WERI-Rb-1 (cell line): ENCODE data around the gene IL1RAPL1.

Experiments used
- DNase-seq: peaks from one replicate; pipeline ENCODE4 v3.0.0-alpha.2; 2020
- H3K27ac ChIP-seq: fragments of 250-450 bp; sonication (Bioruptor Pico); 2 replicates; pipeline ENCODE4 v1.5.1; 2020; ENCODE audit warnings: mild to moderate bottlenecking, moderate library complexity
- H3K27me3 ChIP-seq: fragments of 250-450 bp; sonication (Bioruptor Pico); 2 replicates; pipeline ENCODE4 v1.5.1; 2021; ENCODE audit warnings: mild to moderate bottlenecking, low read depth, moderate library complexity; ENCODE audit not compliant: insufficient read depth, severe bottlenecking
- H3K36me3 ChIP-seq: fragments of 250-450 bp; sonication (Bioruptor Pico); 2 replicates; pipeline ENCODE4 v1.5.1; 2020; ENCODE audit warnings: mild to moderate bottlenecking, moderate library complexity
- H3K4me3 ChIP-seq: 2 replicates; pipeline ENCODE4 v1.5.1; 2011; ENCODE audit warnings: low read depth, mild to moderate bottlenecking, control low read depth, low read length
- H3K9me3 ChIP-seq: fragments of 250-450 bp; sonication (Bioruptor Pico); 2 replicates; pipeline ENCODE4 v1.5.1; 2021; ENCODE audit warnings: mild to moderate bottlenecking, moderate library complexity; ENCODE audit not compliant: severe bottlenecking
- TF ChIP-seq, protein P1 (sequence below): IDR thresholded peaks from 2 replicates; pipeline ENCODE4 v1.5.1; 2011; ENCODE audit warnings: low read depth, mild to moderate bottlenecking, control low read depth, inconsistent platforms, low read length

IL1RAPL1 gene

DNA sequence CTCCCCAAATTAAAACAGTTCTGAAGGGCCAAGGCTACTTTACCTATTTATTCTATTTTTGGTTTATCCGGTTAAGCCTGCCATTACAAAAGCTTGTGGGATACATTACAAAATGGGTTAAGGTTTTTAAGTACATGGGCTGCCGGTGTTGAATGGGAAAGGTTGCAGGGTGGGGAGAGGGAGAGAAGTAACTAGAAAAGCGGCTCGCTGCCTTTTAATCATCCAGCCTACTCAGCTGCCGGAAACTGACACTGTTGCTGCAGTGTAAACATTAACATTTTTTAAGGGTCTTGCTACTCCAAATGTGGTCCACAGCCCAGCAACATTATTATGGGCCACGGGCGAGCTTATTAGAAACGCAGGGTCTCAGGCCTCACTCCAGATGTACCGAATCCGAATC lies 1.5 kb upstream of the IL1RAPL1 start:
- Histone ChIP-seq H3K4me3 (no peak overlapping the region), H3K36me3 (no peaks in the 10 kb centered on the region), H3K27me3 (peaks cover 6% of the 10 kb centered on the region), H3K9me3 (no peaks in the 10 kb centered on the region), H3K27ac (no peak overlapping the region)
- TF ChIP-seq, protein P1, sequence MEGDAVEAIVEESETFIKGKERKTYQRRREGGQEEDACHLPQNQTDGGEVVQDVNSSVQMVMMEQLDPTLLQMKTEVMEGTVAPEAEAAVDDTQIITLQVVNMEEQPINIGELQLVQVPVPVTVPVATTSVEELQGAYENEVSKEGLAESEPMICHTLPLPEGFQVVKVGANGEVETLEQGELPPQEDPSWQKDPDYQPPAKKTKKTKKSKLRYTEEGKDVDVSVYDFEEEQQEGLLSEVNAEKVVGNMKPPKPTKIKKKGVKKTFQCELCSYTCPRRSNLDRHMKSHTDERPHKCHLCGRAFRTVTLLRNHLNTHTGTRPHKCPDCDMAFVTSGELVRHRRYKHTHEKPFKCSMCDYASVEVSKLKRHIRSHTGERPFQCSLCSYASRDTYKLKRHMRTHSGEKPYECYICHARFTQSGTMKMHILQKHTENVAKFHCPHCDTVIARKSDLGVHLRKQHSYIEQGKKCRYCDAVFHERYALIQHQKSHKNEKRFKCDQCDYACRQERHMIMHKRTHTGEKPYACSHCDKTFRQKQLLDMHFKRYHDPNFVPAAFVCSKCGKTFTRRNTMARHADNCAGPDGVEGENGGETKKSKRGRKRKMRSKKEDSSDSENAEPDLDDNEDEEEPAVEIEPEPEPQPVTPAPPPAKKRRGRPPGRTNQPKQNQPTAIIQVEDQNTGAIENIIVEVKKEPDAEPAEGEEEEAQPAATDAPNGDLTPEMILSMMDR = no peak
- DNase-seq = no peak

DNA sequence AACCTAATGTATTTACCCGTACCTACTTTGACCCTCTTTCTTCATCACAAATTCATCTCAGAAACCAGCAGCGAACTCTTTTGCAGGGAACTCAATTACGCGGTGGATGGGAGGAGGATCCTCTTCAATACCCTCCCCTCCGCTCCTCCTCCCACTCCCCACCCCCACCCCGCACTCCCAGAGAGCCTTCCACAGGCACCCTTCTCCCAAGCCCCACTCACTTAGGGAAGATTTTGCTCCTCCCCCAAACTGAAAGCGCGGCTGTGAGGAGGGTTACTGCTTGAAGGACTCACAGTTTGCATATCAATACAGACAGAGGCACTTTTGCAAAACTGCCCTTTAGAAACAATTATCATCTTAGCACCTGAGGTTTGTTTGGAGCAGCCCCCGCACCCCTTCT lies 960 bp upstream of the IL1RAPL1 start:
- TF ChIP-seq, protein P1 = no peak
- no peaks in the 10 kb centered on the region for H3K9me3 ChIP-seq
- no peak for DNase-seq
- H3K4me3 ChIP-seq = no peak overlapping the region
- H3K27ac ChIP-seq = no peak overlapping the region
- no peaks in the 10 kb centered on the region for H3K36me3 ChIP-seq
- H3K27me3 ChIP-seq = peaks cover 6% of the 10 kb centered on the region

DNA sequence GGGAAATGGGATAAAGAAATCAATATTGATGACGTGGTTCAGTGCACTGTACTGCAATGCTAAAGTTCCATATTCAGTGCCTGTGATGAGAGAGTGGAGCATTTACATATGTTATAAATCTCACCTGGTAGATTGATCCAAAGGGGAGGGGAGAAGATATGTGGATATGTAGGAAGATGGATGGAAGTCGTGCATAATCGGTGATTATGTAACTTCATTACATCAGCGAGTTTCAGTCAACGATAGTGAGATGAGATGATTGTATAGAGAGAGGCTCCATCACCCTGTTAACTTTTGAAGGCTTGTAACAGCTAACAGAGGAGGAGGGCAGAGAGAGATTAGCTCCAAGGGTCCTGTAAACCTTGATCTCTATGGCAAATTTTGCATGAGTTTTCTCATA lies 1.8 kb downstream of the IL1RAPL1 start:
- TF ChIP-seq, protein P1 = no peak
- no peak for DNase-seq
- no peak overlapping the region for H3K4me3 ChIP-seq
- no peak overlapping the region for H3K27ac ChIP-seq
- no peaks in the 10 kb centered on the region for H3K36me3 ChIP-seq
- no peaks in the 10 kb centered on the region for H3K9me3 ChIP-seq
- H3K27me3 ChIP-seq = peaks cover 6% of the 10 kb centered on the region

DNA sequence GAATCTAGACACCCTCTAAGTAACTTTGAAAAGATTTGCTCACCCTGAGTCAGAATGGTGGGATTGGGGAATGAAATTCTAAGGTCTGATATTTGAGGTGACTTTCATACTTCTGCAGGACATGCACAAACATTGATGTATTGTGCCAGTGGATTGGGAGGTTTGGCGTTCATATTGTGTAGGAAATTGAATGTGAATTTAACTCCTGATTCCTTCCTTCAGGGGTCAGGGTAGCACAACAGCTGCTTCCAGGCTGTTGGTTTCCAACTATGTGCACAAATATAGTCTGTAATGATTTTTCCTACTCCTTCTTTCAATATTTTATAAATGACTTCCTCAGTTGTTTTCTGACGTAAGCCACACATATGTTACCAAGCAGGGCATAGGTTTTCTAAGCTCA lies 3.1 kb downstream of the IL1RAPL1 start:
- peaks cover 6% of the 10 kb centered on the region for H3K27me3 ChIP-seq
- no peaks in the 10 kb centered on the region for H3K36me3 ChIP-seq
- no peak overlapping the region for H3K4me3 ChIP-seq
- TF ChIP-seq, protein P1 = no peak
- no peak overlapping the region for H3K27ac ChIP-seq
- DNase-seq = no peak
- no peaks in the 10 kb centered on the region for H3K9me3 ChIP-seq

DNA sequence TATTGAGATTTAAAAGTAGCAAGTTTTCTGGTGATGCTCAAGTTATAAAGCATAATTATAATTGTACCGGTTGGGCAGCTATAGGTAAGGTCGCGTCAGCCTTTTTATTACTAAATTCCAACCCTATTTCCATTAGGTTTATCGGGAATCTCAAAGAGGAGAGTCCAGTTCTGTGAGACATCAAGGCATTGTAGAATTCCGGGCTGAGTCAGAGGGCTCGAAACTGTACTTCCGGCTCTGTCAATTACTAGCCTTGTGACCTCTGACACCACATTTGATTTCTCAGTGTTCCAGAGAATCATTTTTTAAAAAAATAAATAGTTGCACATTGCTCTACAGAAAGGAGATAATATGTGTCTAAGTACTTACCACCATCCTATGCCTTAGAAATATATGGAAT lies 4.3 kb downstream of the IL1RAPL1 start:
- Histone ChIP-seq H3K4me3 (no peak overlapping the region), H3K36me3 (no peaks in the 10 kb centered on the region), H3K27ac (no peak overlapping the region), H3K9me3 (no peaks in the 10 kb centered on the region), H3K27me3 (peaks cover 3% of the 10 kb centered on the region)
- no peak for DNase-seq
- TF ChIP-seq, protein P1 = no peak

DNA sequence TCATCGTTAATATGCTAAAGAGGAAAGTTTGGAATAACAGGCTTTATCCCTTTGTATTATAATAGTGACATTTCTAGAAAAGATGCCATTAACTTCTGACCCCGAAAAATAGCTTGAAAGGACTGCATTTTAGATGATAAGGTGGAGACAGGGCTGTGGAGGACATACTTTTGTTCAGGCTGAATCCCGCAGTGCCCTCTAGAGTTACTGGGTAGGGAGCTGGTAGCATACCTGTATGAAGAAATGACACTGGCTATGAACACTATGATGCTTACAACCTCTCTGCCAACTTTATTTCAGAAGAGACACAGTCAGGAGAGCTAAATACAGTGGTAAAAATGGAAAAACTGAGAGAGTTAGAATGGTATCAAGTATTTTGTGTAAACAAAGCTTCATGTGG lies 8.1 kb downstream of the IL1RAPL1 start:
- no peaks in the 10 kb centered on the region for H3K27me3 ChIP-seq
- TF ChIP-seq, protein P1 = no peak
- no peak overlapping the region for H3K4me3 ChIP-seq
- no peaks in the 10 kb centered on the region for H3K36me3 ChIP-seq
- DNase-seq = no peak
- no peak overlapping the region for H3K27ac ChIP-seq
- H3K9me3 ChIP-seq = no peaks in the 10 kb centered on the region
